Osteocyte (in vitro differentiated cells): ENCODE results near the gene NPW. TPM values are rescaled to one million over a fixed set of nuclear protein-coding genes. Genes with fewer than 3 reads are reported as not detected.

ENCODE experiments used
- DNase-seq: peaks from one replicate; pipeline ENCODE4 v3.0.0; 2021; ENCODE audit warnings: mixed read lengths; ENCODE audit not compliant: unreplicated experiment; ENCODE audit errors: extremely low spot score
- H3K27ac Mint-ChIP-seq: one replicate; pipeline ENCODE4 v1.8.0; 2021; ENCODE audit warnings: mild to moderate bottlenecking, mixed read lengths; ENCODE audit not compliant: unreplicated experiment
- H3K27me3 Mint-ChIP-seq: one replicate; pipeline ENCODE4 v1.8.0; 2021; ENCODE audit warnings: mixed read lengths; ENCODE audit not compliant: unreplicated experiment
- H3K36me3 Mint-ChIP-seq: one replicate; pipeline ENCODE4 v1.8.0; 2021; ENCODE audit warnings: mixed read lengths; ENCODE audit not compliant: unreplicated experiment
- H3K4me1 Mint-ChIP-seq: one replicate; pipeline ENCODE4 v1.8.0; 2021; ENCODE audit warnings: mixed read lengths; ENCODE audit not compliant: unreplicated experiment
- H3K4me3 Mint-ChIP-seq: one replicate; pipeline ENCODE4 v1.8.0; 2021; ENCODE audit warnings: mild to moderate bottlenecking, moderate library complexity, mixed read lengths; ENCODE audit not compliant: unreplicated experiment
- H3K9me3 Mint-ChIP-seq: one replicate; pipeline ENCODE4 v1.8.0; 2021; ENCODE audit warnings: mixed read lengths; ENCODE audit not compliant: unreplicated experiment
- CTCF ChIP-seq: fragments of 200-600 bp; sonication (generic); IDR thresholded peaks from 2 replicates; pipeline ENCODE4 v1.5.0; 2021; ENCODE audit warnings: antibody characterized with exemption, mild to moderate bottlenecking, moderate library complexity
- total RNA-seq: library from RNA; stranded (reverse); gene quantifications from 2 replicates; pipeline ENCODE4 v1.2.1, GENCODE V29; 2021

The NPW gene
- total RNA-seq, 1 donor from 2014 or later, result 4.1 TPM

GRCh38 chr16:1981398-1981836 lies 38.2 kb upstream of the NPW start, which contains the start of gene NOXO1:
NOXO1 (minus strand) TSS chr16:1981469; CDS start chr16:1981179, 290 bp downstream.
- peaks cover 9% of the 10 kb centered on the region for H3K27me3 Mint-ChIP-seq
- TF ChIP-seq CTCF, result no peak
- no peak for DNase-seq
- H3K9me3 Mint-ChIP-seq, result no peaks in the 10 kb centered on the region
- H3K36me3 Mint-ChIP-seq, result peaks cover 3% of the 10 kb centered on the region
- peaks cover 11% of the 10 kb centered on the region for H3K4me1 Mint-ChIP-seq
- no peak within 1 kb of the TSS for H3K27ac Mint-ChIP-seq
- H3K4me3 Mint-ChIP-seq, result no peak within 1 kb of the TSS

- Mint-ChIP-seq H3K27me3 (peaks cover 9% of the 10 kb centered on the region), H3K4me1 (peaks cover 11% of the 10 kb centered on the region), H3K36me3 (peaks cover 9% of the 10 kb centered on the region), H3K9me3 (no peaks in the 10 kb centered on the region), H3K4me3 (no peak overlapping the region), H3K27ac (no peak overlapping the region)
- DNase-seq, result no peak
- TF ChIP-seq CTCF, result no peak
These were observed 37.6 kb upstream of the NPW start for GRCh38 chr16:1982013-1982433.

- H3K4me3 Mint-ChIP-seq, result peak overlapping the region; percentile 71
- no peaks in the 10 kb centered on the region for H3K9me3 Mint-ChIP-seq
- peaks cover 9% of the 10 kb centered on the region for H3K27me3 Mint-ChIP-seq
- no peak for TF ChIP-seq CTCF
- no peak overlapping the region for H3K27ac Mint-ChIP-seq
- H3K4me1 Mint-ChIP-seq, result peaks cover 11% of the 10 kb centered on the region
- peaks cover 9% of the 10 kb centered on the region for H3K36me3 Mint-ChIP-seq
- DNase-seq, result no peak
These were observed 36.5 kb upstream of the NPW start for GRCh38 chr16:1982991-1983543.

GRCh38 chr16:1983544-1984346 lies 35.8 kb upstream of the NPW start, which contains the start of gene GFER:
GFER (plus strand) TSS chr16:1984193; CDS start chr16:1984219, 26 bp downstream.
- peak; percentile 53 for TF ChIP-seq CTCF
- H3K36me3 Mint-ChIP-seq, result peaks cover 9% of the 10 kb centered on the region
- DNase-seq, result peak; percentile 97
- H3K4me3 Mint-ChIP-seq, result peak within 1 kb of the TSS; percentile 80
- H3K9me3 Mint-ChIP-seq, result no peaks in the 10 kb centered on the region
- peaks cover 12% of the 10 kb centered on the region for H3K27me3 Mint-ChIP-seq
- peaks cover 11% of the 10 kb centered on the region for H3K4me1 Mint-ChIP-seq
- H3K27ac Mint-ChIP-seq, result peak within 1 kb of the TSS; percentile 78
